Measurements from ENCODE around the gene OR9A2.

Gene OR9A2, protein sequence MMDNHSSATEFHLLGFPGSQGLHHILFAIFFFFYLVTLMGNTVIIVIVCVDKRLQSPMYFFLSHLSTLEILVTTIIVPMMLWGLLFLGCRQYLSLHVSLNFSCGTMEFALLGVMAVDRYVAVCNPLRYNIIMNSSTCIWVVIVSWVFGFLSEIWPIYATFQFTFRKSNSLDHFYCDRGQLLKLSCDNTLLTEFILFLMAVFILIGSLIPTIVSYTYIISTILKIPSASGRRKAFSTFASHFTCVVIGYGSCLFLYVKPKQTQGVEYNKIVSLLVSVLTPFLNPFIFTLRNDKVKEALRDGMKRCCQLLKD

DNA sequence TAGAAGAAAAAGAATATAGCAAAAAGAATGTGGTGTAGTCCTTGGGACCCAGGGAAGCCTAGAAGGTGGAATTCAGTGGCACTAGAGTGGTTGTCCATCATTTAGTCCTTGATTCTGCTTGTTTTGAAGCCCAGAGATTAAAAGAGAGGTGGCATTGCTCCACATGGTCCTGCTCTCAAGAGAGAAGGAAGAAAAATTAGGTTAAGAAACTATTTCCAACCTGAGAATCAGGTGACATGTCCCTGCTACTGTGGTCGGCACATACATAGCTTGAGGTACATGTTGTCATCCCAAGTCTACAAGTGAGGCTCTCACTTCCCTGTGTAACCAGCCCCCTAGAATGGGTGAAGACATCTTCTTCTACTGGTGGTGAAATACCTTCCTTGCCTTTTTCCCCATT, at the start of gene OR9A2:
Gene OR9A2, minus strand, starts transcription at position 101 of the 400 bp plus-strand sequence. Its CDS starts 0 bp downstream, at position 101.
- in situ Hi-C loops (cut with MboI; ENCODE audit: low sequenced_read_pairs): no loop called here

DNA sequence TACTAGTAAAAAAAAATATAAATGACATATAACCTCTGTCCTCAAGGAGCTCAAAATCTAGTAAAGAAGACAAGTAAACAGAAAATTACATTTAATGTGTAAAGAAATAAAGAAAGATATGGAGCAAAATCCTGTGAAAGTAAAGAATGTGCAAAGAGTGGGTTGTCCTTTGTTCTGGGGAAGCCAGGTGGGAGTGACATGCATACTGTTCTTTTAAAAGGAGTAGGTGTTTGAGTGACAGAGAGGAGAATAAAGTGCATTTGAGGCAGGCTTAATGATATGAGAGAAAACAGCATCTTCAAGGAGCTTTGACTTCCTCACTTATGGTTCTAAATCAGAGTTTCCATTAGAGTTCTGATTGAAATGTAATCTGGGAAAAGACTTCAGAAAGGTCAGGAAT, 47.2 kb upstream of the OR9A2 start:
- in situ Hi-C loops (cut with MboI; ENCODE audit: low sequenced_read_pairs): no loop called here

DNA sequence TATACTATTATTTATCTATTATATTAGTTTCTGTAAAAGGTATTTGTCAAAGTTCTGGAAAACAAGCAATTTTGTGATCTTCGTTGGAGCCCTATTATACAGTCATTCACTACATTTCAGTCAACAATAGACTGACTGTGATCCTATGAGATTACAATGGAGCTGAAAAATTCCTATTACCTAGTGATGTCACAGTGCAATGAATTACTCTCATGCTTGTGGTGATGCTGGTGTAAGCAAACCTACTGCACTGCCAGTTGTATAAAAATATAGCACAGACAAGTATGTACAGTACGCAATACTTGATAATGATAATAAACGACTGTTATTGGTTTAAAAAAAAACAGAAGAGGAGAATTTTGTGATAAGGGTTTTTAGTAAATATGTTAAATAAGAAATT, 46.6 kb upstream of the OR9A2 start:
- in situ Hi-C loops (cut with MboI; ENCODE audit: low sequenced_read_pairs): no loop called here

DNA sequence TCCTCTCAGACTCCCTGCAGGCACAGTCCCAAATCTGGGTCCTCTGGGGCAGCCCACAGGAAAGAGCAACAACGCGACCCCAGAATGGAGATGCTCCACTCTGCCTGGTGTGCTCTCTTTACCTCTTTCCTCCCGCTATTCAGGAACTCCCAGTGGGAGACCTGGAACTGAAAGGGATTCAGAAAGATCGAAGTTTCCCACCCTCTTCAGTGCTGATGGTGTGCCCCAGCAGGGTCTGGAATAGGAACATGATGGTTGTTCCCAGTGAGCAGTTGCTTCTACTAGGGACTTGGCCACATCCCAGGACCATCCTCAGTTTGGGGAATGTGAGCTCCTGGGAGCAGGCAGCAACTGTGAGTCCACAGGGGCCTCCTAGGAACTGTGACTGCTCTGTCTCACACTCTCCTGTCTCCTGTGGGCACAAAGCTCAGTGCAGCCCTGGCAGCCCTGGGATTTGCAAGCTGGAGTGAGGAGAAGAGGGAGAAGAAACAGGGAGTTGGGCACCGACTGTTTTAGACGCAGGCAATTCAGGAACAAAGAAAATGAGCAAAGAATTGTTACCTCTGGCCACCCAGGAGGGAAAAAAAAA, 43.1 kb upstream of the OR9A2 start:
- in situ Hi-C loops (cut with MboI; ENCODE audit: low sequenced_read_pairs): no loop called here

DNA sequence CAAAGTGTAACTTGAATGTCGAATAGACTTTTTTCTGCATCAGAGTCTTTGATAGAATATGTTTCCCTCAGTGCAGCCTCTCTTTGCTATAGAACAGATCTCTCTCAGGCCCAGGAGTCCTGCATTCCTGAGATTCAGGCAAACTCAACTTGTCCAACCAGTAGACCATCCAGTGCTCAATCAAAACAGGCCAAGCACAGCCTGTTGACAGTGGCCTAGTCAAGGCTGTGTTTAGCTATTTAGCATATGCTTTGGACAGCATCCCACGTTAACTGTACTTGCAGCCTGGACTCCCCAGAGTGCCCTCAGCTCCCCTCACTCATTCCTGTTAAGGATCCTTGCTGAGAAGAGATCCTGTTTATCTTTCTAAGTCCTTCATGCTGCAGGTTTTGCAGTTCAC, 41.5 kb upstream of the OR9A2 start:
- in situ Hi-C loops (cut with MboI; ENCODE audit: low sequenced_read_pairs): no loop called here

DNA sequence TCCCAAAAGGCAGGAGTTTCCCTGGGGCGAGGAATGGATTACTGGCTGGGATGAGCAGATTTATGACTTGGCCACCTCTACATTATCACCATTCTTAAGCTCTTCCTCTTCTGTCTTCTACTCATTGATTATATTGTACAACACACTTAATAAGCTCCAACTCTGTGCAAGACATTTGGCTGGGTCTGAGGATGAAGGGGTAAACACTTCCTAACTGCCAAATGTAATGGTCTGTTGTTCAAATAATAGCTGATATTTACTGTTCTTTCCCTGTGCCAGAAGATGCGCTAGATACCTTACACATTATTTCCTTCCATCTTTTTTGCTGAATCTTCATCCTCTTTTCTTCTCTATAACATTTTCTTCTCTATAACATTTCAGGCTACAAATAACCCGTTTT, 36.8 kb upstream of the OR9A2 start:
- in situ Hi-C loops (cut with MboI; ENCODE audit: low sequenced_read_pairs): no loop called here

DNA sequence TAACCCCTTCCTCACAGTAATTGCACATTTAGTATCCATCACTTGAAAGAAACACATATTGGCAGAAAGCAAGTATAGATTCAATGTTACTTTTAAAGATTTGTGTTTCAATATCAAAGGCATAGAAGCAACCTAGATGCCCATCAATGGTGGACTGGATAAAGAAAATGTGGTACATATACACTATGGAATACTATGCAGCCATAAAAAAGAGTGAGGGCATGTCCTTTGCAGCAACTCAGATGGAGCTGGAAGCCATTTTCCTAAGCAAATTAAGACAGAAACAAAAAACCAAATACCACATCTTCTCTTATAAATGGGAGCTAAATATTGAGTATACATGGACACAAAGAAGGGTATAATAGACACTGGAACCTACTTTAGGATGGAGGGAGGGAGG, 28.8 kb upstream of the OR9A2 start:
- in situ Hi-C loops (cut with MboI; ENCODE audit: low sequenced_read_pairs): no loop called here

DNA sequence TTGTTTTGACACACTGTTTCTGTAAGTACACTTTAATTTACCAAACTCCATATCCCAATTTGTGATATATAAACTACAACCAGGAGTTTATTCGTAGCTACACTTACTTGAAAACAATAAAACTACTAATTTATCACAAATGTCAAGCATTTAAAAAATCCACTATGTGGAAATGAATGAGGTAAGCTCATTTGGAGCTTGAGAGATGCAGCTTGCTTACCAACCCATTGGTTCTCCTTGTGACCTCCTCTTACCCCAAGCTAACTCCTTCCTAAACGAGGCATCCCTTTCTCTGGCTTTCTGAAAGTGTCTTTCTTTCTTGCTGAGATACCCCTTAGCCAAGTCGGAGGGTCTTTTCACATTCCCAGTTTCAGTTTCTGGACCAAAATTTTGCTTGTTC, 27.7 kb upstream of the OR9A2 start:
- in situ Hi-C loops (cut with MboI; ENCODE audit: low sequenced_read_pairs): no loop called here

DNA sequence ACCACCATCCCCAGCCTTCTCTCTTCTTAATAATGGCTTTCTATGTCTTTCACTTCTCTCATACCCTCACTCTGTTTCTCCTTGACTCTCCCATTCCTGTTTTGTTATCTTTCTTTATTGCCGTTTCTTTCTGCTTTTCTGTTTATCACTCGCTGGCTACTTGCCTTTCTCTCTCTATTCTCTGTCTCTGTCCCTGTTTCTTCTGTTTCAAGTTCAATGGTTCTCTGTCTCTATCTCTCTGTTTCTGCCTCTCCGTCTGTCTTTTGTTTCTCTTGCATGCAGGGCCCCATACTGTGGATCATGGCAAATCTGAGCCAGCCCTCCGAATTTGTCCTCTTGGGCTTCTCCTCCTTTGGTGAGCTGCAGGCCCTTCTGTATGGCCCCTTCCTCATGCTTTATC, 25.1 kb upstream of the OR9A2 start, which contains the start of gene OR6V1:
Gene OR6V1, plus strand, starts transcription at position 301 of the 400 bp plus-strand sequence. Its CDS starts 0 bp downstream, at position 301.
- in situ Hi-C loops (cut with MboI; ENCODE audit: low sequenced_read_pairs): no loop called here

DNA sequence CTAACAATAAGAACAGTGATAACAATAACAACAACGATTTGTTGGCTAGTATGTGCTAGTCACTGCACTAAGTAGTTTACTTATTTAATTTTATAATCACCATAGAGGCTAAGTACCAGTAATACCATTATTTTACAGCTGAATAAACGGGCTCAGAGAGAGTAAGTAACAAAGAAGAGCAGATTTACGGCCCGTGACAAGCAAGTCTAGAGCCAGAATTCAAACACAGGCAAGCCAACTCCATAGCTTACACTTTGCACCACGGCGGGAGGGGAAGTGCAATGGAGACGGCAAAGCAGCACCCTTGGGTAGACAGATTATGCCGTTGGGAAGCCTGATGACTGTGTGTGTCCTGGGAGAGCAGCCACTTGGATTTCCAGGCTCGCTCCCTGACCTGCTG, 24.0 kb upstream of the OR9A2 start:
- in situ Hi-C loops (cut with MboI; ENCODE audit: low sequenced_read_pairs): no loop called here

DNA sequence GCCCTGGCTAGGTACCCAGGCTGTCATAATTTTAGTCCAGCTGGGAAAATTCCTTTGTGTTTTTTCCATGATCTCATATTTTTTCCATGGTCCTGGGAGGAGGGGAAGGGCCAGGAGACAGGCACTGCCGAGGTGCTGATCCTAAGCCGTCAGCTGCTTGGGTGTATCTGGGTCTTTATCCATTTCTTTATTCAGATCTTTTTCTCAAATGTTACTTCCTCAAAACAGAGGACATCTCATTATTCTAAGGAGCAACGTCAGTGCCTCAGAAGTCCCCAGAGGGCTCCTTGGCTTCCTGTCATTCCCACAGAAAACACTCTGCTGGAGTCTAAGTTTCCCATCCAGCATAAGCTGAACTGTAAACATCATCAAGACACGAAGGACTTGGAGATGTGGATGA, 22.4 kb upstream of the OR9A2 start:
- in situ Hi-C loops (cut with MboI; ENCODE audit: low sequenced_read_pairs): no loop called here

DNA sequence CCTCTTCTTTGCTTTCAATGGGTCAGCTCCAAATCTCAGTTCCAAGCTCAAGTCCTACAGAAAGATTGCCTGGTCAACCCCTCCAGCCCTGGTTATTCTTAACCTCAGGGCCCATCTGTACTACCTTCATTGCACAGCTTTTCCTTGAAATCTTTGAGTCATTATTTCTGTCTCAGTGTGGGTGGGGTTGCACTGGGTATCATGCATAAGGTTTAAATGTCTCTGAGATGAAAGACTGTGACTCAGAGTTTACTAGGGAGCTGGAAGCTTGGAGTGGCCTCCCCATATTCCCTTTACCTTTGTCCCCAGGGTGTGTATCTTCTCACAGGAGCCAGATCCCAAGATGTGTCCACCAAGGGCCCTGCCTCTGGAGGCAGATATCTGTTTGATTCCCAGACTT, 21.9 kb upstream of the OR9A2 start:
- in situ Hi-C loops (cut with MboI; ENCODE audit: low sequenced_read_pairs): no loop called here

DNA sequence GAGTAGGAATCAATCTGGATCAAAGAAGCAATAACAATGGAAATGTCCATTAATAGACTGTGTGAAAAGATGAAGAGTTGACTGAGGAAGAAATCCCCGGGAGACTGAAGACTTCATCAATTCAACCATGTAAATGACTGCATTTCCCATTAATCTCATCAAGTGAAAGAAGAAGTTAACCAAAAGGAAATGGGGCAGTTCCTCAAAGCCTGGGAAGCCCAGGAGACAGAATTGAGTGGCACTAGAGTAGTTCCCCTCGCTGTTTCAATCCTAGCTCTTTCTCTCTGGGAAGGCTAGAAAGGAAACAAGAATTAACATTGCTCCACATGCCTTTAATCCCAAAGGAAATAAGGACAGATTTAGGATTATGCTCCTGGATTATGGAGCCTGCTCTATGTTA, 20.4 kb upstream of the OR9A2 start:
- in situ Hi-C loops (cut with MboI; ENCODE audit: low sequenced_read_pairs): no loop called here

DNA sequence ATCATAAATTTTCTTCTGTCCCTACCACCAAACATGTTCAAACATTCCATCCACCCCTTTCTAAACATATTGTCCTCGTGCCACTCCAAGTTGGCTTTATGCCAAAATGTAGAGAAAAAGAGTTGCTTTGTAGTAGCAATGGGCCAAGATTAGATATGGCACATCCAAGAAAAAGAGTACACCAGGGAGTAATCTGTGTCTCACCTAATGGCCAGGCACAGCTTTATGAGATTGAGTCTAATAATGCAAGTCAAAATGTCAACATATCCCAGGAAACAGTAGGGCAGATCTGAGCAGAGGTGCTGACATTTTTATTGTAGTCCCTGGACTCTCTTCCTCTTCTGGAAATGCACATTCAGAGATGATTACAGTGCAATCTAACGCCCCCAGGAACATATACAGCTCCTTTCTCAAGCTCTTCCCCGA, 19.5 kb upstream of the OR9A2 start:
- in situ Hi-C loops (cut with MboI; ENCODE audit: low sequenced_read_pairs): no loop called here

DNA sequence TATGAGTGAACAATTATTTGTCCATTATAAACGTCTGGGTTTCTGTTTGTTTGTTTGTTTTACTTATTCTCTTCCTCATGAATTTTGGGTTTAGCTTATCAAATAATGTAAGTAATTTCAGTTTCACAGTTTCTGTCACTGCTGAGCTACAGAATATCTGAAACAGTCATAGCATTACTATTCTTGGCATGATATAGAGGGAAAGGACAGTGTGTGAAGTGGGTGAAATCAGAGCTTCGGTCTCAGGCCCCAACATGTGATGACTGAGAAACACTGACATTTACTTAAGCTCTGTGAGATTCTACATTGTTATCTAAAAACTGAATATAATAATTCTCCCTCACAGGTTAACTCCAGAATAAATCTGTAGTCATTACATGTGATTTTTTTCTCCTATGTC, 16.5 kb upstream of the OR9A2 start:
- in situ Hi-C loops (cut with MboI; ENCODE audit: low sequenced_read_pairs): no loop called here

DNA sequence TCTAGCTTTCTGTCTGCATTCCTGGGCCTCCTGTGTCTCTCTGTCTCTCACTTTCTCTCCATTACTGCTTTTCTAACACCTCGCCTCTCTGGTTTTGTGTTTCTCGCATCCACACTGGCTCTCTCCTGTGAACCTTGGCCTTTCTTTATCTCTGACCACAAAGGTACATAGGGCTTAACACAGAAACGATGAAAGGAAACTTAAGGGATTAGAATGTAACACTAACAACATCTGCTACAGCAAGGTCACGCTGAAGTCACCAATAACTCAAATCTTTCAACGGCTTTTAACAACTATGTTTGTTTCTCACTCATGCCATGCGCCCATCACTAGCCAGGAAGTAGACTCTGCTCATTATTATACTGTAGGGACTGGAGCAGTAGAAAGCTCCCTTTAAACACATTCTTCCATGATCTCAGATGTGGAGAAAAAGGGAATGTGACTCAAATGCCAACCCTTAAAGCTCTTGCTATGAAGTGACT, 15.9 kb upstream of the OR9A2 start:
- in situ Hi-C loops (cut with MboI; ENCODE audit: low sequenced_read_pairs): no loop called here

DNA sequence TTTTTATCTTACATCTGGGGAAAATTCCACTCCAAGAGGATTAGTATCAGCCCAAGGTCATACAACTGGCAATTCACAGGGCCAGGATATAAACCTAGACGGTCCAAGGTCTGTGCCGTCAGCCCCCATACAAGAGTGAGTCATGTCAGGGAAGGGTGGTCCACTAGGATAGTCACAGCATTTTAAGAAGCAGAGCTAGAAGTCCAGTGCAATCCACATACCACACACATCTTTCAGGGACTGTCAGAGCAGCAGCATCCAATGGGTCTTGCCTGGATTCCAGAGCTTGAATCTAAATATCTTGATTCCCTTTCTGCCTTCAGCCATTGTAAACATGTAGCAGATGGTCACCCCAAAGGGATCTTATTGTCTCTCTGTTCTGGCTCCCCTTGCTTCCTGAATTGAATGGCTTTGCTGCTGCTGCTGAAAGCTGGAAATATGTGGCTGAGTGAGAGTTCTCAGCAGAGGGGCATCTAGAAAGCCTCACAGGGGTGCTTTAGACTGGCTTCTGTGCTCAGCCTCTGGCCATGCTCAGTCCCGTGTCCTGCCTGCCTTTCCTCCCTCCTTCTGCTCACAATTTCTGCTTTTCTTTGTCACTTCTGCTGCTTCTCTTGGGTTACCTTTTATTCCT, 15.3 kb upstream of the OR9A2 start:
- in situ Hi-C loops (cut with MboI; ENCODE audit: low sequenced_read_pairs): no loop called here

DNA sequence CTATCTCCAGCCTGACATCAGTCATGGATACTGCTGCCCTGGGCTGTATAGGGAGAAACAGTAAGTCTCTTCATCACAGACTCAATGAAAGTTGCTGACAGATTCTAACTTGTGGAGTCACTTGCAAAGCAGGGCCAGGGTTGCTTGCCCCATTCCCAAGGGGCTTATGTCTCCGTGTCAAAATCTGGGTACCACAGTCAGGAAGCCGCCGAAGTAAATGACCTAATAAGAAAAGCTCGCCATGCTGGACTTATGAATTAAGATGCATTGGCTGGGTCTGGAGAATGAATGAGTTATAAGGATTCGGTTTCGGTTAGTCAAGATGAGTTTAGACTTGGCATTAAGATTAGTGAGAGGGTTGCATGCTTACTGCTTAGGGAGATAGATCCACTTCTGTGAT, 14.4 kb upstream of the OR9A2 start:
- in situ Hi-C loops (cut with MboI; ENCODE audit: low sequenced_read_pairs): no loop called here

DNA sequence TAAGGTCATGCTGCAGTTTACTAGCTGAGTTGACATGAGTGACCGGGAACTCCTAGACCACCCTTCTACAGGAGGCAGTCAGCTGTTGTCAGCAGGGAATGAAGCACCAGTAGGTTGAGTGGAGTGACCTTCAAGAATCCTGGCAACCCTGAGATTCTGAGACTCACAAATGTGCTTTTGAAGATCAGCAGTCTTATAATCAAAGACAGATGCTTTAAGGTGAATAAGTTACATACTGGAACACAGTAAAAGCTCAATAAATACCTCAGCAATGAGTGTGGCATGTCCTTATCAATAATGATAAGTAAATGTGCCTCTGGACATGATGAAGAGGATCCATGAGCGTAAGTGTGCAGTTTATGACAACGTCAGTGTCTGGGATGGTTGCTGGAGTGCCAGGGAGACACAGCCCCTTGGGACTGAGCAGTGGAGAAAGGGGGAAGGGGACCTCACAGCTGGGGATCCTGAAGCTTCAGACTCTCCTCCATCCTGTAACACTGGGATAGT, 13.3 kb upstream of the OR9A2 start:
- in situ Hi-C loops (cut with MboI; ENCODE audit: low sequenced_read_pairs): no loop called here

DNA sequence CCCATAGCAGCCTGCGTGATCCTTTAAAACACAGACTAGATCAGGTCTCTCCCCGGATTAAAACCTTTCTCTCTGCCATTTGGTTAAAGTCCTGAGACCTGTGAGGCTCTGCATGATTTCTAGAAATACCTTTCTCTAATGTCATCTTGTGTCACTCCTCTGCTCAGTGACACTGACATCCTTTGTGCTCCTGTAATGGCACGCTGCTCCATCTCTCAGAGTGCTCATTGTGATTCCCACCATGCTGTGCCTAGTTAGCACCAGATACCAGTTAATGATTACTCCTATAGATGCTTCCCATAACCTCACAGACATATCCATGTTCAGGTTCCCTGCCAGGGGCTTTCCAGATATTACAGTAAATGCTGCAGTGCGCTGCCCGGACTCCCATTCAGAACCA, 11.7 kb upstream of the OR9A2 start:
- in situ Hi-C loops (cut with MboI; ENCODE audit: low sequenced_read_pairs): no loop called here

DNA sequence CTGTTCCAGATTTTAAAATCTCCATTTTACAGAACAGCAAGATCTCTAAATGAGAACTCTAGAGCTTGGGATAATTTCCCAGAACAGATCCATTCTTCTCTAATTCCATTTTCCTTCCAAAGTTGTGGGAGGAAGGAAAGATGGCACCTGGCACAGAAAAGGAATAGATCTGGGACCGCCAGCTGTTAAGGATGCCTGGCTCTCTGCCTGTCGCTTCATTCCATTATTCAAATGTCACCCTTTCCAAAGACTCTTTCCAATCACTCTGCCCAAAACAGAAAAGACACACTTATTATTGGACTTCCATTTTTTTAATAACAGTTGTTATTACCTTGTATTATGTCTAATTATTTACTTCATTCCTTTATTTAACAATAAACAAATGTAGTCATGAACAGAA, 751 bp upstream of the OR9A2 start:
- in situ Hi-C loops (cut with MboI; ENCODE audit: low sequenced_read_pairs): no loop called here

DNA sequence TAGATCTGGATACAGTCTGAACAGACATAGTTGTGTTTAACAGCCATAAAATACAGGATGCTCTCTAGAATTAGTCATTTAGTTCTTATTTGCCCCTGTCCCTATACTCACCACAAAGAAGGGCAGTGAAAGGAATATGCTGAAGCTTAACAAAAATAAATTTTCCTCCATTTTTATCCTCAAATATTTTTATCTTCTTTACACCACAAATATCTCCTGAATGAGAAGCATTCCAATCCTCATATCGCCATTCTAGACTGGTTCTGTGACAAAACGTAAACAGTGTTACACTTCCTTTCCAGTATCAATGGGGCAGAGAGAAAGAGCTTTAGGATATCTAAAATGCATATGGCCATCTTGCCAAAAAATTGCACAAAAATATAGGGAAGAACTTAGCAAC, 1.6 kb downstream of the OR9A2 start:
- in situ Hi-C loops (cut with MboI; ENCODE audit: low sequenced_read_pairs): no loop called here
